Measurements from ENCODE around the gene RHOU.

Gene RHOU

DNA sequence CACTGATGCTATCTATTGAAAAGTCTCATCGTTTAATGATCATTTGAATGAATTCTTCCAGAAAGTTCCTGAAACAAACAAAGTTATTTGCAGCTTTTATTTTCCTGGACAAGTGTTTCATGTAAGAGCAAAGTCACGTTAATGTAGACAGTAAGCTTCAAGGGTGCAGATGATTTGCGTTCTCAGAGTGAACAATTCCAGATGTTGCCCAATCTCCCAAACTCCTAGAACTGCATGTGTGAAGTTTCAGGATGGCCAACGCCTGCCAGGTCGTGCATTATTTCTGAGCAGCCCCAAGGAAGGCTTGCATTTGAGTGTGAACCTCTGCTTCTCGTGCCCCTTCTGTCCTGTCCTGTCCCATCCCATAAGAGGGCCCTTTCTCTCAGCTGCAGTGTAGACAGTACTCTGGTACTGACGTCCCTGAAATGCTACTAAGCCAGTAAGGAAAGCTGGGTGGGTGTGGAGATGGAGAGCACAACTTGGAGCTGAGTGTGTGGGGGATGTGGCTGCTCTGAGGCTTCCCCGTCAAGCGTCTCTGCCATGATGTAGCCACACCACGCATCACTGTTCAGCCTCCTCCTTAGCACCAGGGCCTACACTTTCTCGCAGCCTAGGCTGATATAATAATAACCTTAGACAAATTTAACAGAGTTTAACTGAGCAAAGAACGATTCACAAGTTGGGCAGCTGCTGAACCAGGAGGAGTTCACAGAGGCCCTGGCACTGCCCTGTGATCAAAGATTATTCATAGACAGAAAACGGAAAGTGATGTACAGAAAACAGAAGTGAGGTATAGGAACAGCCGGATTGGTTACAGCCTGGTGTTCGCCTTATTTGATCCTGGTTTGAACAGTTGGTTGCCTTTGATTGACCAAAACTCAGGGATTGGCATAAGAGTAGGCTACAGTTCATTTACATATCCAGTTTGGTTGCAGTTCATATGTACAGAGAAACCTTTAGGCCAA, 50.4 kb downstream of the RHOU start:
- no peak for DNase-seq (ENCODE audit: low spot score)

DNA sequence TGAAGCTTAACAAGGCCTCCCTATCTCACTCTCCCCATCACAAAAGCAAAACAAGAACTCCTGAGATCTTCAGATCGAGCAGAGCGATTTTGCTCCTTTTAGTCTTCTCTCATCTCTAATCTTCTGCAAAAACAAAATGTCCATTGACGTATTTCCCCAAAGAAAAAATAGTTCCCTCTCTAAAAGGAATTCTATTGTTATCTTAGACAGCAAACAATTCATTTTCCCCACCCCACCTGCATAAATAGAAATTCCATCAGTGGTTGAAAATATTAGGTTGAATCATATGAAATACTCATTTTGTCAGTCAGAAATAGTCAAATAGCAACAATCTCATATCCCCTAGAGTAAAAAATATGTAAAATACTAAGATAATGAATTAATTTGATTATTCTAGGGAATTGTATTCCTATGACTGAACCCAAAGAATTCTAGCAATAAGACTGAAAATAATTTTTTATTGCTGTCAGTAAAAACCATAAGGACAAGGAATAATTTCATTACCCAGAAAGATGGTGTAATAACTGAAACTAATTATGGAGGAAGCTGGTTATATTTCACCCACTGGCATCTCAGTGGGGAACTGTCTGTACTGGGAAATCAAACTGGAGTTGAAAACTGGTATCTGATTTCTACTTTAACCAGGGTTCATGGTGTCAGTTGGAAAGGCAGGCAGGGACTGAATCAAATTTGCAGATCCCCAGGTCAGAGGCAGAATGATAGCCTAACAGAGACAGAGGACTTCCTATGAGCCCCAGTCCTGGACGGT, 51.3 kb downstream of the RHOU start:
- DNase-seq (ENCODE audit: low spot score), result no peak

DNA sequence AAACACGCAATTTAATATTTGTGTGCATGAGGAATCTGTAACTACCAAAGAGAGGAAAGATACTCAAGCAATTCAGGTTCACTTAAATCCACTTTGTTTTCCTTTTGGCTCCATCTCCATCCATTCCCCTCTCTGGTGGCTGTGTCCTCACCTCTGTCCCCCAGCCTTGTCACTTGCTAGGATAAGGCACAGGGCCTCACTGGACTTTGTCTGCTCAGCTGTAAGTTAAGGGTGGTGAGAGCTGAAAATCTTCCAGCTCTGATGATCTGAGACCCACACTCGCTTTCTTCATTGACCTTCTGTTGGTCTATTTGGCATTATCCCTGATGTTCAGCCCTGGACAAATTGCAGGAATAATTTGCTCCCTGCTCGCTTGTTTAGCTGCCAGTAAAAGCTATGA, 56.5 kb downstream of the RHOU start:
- no peak for DNase-seq (ENCODE audit: low spot score)

DNA sequence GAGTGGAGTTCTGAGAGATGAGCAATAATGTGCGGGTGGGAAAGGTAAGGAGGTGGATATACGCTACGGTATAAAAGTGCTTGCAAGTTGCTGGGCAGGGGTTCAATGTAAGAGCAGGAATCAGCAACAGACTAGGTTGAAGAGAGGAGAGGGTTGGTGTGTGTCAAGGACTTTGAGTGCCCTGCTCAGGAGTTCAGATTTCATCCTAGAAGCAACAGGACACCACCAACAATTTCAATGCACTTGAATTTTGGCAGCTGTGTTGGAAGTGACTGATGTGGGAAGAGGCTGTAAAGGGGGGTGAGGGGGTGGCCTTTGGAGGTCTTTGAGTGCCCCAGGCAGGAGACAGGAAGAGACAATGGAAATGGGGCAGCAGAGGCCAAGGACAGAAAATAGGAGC, 57.3 kb downstream of the RHOU start:
- no peak for DNase-seq (ENCODE audit: low spot score)

DNA sequence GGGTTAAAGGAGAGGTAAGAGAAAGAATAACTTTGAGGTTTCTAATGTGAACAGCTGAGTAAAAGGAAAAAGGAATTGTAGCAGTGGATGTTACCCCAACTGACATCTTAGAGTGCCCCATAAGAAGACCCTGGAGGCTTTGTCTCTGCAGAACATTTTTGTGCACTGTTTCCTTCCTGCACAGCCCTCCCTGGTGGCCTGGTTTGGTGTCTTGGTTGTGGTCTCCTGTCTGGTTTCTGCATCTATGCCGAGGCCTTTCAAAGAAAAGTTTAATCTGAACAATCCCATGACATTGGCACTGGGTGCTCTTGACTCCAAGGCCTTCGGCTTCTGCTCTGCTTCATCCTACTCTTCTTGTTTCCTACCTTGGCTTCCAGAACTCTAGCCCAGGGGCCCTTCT, 57.8 kb downstream of the RHOU start:
- DNase-seq (ENCODE audit: low spot score), result no peak

DNA sequence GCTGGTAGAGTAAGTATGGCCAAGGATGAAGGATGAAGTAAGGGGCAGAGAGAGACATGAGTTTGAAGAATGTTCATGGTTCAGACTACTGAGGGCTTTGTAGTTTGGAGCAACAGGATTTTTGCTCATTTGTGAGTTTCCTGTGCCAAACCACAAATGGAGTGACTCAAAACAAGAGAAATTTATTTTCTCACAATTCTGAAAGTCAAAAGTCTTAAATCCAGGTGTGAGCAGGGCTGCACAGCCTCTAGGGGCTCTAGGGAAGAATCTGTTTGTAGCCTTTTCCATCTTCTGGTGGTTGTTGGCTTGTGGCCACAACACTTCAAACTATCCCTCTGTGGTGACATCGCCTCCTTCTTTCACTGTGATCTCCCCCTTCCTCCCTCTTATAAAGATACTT, 58.9 kb downstream of the RHOU start:
- no peak for DNase-seq (ENCODE audit: low spot score)

DNA sequence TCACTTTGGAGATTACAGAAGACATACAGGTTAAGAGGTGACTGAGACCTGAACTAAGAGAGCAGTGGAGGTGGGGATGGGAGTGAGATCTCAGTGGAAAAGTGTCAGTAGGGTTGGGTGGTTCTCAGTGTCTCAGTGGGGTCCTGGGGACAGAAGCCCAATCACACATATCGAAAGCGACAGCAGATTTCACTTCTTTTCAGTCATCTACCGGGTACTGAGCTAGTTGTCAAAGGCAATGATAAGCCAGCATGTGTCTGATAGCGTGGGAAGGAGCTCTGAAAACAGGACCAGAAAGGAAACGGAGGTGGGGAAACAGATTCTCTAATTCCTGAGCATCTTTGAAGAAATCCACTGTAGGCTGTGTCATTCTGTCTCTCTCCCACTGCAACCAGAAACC, 59.5 kb downstream of the RHOU start:
- no peak for DNase-seq (ENCODE audit: low spot score)

DNA sequence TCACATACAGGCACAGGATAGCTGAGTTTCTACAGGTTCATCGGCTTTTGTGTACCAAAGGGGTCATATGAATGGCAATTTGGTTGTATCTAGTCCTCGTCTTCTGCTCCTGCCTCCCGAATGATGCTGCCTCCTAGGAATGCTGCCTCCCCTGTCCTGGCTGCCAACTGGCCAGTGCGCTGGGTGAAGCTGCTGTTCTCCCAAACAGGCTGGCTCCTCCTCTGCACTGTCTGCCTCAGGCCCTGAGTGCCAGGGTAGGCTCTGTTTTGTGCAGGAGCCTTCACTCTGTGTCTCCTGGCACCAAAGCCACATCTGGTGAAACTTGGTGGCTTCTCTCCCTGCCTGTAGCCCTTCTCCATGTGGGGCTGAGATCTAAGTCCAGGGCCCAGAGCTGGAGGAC, 60.3 kb downstream of the RHOU start:
- DNase-seq (ENCODE audit: low spot score), result no peak

Data from HuH-7 (cell line).